ENCODE results near the gene BACE2. TPM values are rescaled to one million over a fixed set of nuclear protein-coding genes. Genes with fewer than 3 reads are reported as not detected.

The BACE2 gene
- total and polyA plus RNA-seq, 4 donors = 1.7 to 16.7 (median 5.6) TPM

DNA sequence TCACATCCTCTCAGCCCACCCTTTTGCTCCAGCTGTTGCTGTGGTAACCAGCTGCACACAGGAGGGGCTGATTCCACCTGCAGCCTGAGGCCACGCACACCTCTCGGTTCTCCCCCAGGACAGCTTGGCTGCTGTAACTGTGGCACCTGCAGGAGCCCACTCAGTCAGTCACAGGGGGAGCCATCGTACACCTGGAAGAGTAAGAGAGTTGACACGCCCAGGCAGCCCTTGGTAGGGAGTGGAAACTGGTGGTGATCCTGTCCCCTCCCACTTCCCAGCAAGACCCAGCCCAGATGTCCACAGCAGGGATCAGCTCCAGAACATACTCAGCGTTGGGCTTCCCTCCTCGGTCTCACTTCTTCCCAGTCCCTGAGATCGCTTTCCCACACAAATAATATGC, 32.2 kb upstream of the BACE2 start:
- Histone ChIP-seq H3K4me1 (ENCODE audit: control insufficient read depth in 4 of 4, insufficient read depth in 4 of 4, low read length in 3 of 4) (no peaks in the 10 kb centered on the region), H3K36me3 (ENCODE audit: control insufficient read depth in 4 of 4, insufficient read depth in 3 of 4, low read depth in 1 of 4, low read length in 3 of 4) (no peaks in the 10 kb centered on the region), H3K27me3 (ENCODE audit: control insufficient read depth in 4 of 4, insufficient read depth in 4 of 4, low read length in 3 of 4) (no peaks in the 10 kb centered on the region), H3K4me3 (ENCODE audit: low read depth in 1 of 3, low read length in 3 of 3) (no peak overlapping the region), H3K27ac (ENCODE audit: low read depth in 1 of 2, low read length in 2 of 2) (no peak overlapping the region), H3K9ac (ENCODE audit: low read depth in 1 of 2, low read length in 2 of 2) (no peak overlapping the region), H3K9me3 (ENCODE audit: control insufficient read depth in 4 of 4, low read length in 3 of 4) (no peaks in the 10 kb centered on the region)
- TF ChIP-seq NR2F2 (IDR thresholded peaks at IDR 0.05) (no peak), YY1 (IDR thresholded peaks at IDR 0.05) (no peak), HNF4G (IDR thresholded peaks at IDR 0.05) (no peak), EGR1 (IDR thresholded peaks at IDR 0.05; ENCODE audit: low read depth in 2 of 2) (no peak), HNF4A (conservative IDR thresholded peaks at IDR 0.05) (no peak), FOXA1 (IDR thresholded peaks at IDR 0.05) (no peak), JUND (IDR thresholded peaks at IDR 0.05) (no peak), FOXA2 (IDR thresholded peaks at IDR 0.05) (no peak), SP1 (IDR thresholded peaks at IDR 0.05) (no peak), TAF1 (conservative IDR thresholded peaks at IDR 0.05) (no peak), RAD21 (IDR thresholded peaks at IDR 0.05) (no peak), RXRA (IDR thresholded peaks at IDR 0.05) (no peak)
- TF ChIP-seq, protein P1, sequence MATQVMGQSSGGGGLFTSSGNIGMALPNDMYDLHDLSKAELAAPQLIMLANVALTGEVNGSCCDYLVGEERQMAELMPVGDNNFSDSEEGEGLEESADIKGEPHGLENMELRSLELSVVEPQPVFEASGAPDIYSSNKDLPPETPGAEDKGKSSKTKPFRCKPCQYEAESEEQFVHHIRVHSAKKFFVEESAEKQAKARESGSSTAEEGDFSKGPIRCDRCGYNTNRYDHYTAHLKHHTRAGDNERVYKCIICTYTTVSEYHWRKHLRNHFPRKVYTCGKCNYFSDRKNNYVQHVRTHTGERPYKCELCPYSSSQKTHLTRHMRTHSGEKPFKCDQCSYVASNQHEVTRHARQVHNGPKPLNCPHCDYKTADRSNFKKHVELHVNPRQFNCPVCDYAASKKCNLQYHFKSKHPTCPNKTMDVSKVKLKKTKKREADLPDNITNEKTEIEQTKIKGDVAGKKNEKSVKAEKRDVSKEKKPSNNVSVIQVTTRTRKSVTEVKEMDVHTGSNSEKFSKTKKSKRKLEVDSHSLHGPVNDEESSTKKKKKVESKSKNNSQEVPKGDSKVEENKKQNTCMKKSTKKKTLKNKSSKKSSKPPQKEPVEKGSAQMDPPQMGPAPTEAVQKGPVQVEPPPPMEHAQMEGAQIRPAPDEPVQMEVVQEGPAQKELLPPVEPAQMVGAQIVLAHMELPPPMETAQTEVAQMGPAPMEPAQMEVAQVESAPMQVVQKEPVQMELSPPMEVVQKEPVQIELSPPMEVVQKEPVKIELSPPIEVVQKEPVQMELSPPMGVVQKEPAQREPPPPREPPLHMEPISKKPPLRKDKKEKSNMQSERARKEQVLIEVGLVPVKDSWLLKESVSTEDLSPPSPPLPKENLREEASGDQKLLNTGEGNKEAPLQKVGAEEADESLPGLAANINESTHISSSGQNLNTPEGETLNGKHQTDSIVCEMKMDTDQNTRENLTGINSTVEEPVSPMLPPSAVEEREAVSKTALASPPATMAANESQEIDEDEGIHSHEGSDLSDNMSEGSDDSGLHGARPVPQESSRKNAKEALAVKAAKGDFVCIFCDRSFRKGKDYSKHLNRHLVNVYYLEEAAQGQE (IDR thresholded peaks at IDR 0.05) = no peak
- TF ChIP-seq, protein P2, sequence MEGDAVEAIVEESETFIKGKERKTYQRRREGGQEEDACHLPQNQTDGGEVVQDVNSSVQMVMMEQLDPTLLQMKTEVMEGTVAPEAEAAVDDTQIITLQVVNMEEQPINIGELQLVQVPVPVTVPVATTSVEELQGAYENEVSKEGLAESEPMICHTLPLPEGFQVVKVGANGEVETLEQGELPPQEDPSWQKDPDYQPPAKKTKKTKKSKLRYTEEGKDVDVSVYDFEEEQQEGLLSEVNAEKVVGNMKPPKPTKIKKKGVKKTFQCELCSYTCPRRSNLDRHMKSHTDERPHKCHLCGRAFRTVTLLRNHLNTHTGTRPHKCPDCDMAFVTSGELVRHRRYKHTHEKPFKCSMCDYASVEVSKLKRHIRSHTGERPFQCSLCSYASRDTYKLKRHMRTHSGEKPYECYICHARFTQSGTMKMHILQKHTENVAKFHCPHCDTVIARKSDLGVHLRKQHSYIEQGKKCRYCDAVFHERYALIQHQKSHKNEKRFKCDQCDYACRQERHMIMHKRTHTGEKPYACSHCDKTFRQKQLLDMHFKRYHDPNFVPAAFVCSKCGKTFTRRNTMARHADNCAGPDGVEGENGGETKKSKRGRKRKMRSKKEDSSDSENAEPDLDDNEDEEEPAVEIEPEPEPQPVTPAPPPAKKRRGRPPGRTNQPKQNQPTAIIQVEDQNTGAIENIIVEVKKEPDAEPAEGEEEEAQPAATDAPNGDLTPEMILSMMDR (IDR thresholded peaks at IDR 0.05; ENCODE audit: low read depth, low read length, missing input control) = no peak
- TF ChIP-seq, protein P3, sequence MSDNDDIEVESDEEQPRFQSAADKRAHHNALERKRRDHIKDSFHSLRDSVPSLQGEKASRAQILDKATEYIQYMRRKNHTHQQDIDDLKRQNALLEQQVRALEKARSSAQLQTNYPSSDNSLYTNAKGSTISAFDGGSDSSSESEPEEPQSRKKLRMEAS (IDR thresholded peaks at IDR 0.05) = no peak
- WGBS = 61% methylated on average over 7 of the region's 7 CpGs
- DNase-seq (ENCODE audit: low spot score) = no peak

DNA sequence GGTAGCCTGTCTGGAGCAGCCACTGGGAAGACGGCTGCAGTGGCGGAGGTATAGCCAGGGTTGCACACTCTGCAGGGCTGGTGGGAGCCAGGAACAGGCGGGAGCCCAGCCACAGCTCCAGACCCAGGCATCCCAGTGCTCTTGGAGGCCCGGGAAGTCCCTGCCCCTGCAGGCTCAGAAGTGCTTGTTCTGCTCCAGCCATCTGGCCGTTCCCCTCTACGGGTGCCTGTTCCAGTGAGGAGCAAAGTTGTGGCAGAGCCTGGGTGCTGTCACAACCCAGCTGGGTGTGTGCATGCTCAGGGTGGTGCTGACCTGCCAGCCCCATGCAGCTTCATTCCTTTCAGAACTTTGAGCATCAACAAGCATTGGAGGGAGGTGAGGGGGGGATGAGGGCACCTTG, 31.7 kb upstream of the BACE2 start:
- no peak overlapping the region for H3K9ac ChIP-seq (ENCODE audit: low read depth in 1 of 2, low read length in 2 of 2)
- WGBS = 64% methylated on average over 6 of the region's 6 CpGs
- H3K27me3 ChIP-seq (ENCODE audit: control insufficient read depth in 4 of 4, insufficient read depth in 4 of 4, low read length in 3 of 4) = no peaks in the 10 kb centered on the region
- TF ChIP-seq, protein P3 (IDR thresholded peaks at IDR 0.05) = no peak
- TF ChIP-seq, protein P2 (IDR thresholded peaks at IDR 0.05; ENCODE audit: low read depth, low read length, missing input control) = no peak
- TF ChIP-seq FOXA1 (IDR thresholded peaks at IDR 0.05) = no peak
- TF ChIP-seq NR2F2 (IDR thresholded peaks at IDR 0.05) = no peak
- no peak for TF ChIP-seq EGR1 (IDR thresholded peaks at IDR 0.05; ENCODE audit: low read depth in 2 of 2)
- TF ChIP-seq YY1 (IDR thresholded peaks at IDR 0.05) = no peak
- no peak for TF ChIP-seq RAD21 (IDR thresholded peaks at IDR 0.05)
- no peaks in the 10 kb centered on the region for H3K36me3 ChIP-seq (ENCODE audit: control insufficient read depth in 4 of 4, insufficient read depth in 3 of 4, low read depth in 1 of 4, low read length in 3 of 4)
- no peak overlapping the region for H3K4me3 ChIP-seq (ENCODE audit: low read depth in 1 of 3, low read length in 3 of 3)
- H3K27ac ChIP-seq (ENCODE audit: low read depth in 1 of 2, low read length in 2 of 2) = no peak overlapping the region
- DNase-seq (ENCODE audit: low spot score) = no peak
- H3K9me3 ChIP-seq (ENCODE audit: control insufficient read depth in 4 of 4, low read length in 3 of 4) = no peaks in the 10 kb centered on the region
- H3K4me1 ChIP-seq (ENCODE audit: control insufficient read depth in 4 of 4, insufficient read depth in 4 of 4, low read length in 3 of 4) = no peaks in the 10 kb centered on the region

Measured in liver (tissue), 9 donors.